Measurements from ENCODE around the gene CD300E.

The CD300E gene

DNA sequence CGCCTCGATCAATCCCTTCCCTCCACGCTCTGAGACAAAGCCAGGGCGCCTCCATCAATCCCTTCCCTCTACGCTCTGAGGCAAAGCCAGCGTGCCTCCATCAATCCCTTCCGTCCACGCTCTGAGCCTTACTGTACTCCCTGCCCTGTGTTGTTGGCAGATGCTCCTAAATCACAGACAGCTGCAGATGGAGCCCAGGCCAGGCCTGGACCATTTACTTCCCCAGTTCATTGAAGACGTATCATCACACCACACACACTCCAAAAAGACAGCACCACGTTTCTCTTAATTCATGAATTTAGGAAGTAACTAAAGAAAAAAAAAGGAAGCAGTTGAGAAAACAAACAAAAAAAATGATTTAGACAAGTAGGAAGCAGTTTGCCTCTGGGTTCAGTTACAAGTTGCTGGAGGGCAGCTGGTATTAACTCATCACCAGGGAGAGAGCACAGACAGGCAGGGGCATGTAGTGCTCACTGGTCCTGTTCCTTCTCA lies 24.0 kb downstream of the CD300E start:
- no peak for DNase-seq (ENCODE audit: low spot score)
- no peak for TF ChIP-seq CTCF (IDR thresholded peaks at IDR 0.05; ENCODE audit: extremely low read depth, missing control alignments)

DNA sequence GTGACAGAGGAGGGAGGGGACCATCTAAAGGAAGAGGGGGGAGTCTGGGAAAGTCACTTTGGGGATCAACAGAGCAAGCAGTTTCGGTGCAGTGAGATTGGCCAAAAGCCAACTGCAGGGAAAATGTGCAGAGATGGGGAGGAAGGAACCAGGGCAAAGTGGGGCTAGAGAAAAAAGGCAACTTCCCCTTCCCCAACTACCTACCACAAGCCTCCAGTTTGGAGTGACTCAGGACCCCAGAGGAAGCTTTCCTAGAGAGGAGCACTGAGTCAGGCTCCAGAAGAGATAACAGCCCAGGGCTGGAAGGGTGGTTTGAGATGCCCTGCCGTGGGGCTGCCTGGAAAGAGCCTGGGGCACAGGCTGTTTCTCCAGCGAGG lies 24.5 kb downstream of the CD300E start:
- no peak for TF ChIP-seq CTCF (IDR thresholded peaks at IDR 0.05; ENCODE audit: extremely low read depth, missing control alignments)
- DNase-seq (ENCODE audit: low spot score): no peak

DNA sequence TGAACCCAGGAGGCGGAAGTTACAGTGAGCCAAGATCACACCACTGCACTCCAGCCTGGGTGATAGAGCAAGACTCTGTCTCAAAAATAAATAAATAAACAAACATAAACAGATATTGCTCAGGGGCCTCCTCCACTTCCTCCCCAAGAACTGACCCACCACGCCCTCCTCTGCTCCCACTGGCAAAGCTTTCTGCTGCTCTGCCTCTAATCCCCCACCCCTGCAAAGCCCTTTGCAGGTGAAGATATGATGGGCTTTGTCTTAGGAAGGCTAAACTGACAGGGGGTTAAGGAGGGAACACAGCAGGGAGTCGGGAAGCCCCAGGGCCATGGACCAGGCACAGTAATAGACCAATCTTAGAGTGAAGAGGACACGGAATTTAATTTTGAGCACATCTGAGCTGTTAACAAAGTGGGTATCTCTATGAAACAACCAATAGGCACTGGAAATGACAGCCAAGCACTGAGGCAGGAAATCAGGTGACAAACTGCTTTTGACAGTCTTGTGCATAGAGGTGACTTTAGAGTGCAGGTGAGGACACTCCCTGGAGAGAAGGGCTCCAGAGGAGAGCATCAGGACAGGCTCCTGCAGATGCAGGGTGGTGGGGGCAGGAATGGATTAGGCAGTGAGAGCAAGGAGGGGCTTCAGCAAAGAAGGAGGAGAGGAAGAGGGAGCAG lies 25.1 kb downstream of the CD300E start:
- no peak for TF ChIP-seq CTCF (IDR thresholded peaks at IDR 0.05; ENCODE audit: extremely low read depth, missing control alignments)
- no peak for DNase-seq (ENCODE audit: low spot score)

DNA sequence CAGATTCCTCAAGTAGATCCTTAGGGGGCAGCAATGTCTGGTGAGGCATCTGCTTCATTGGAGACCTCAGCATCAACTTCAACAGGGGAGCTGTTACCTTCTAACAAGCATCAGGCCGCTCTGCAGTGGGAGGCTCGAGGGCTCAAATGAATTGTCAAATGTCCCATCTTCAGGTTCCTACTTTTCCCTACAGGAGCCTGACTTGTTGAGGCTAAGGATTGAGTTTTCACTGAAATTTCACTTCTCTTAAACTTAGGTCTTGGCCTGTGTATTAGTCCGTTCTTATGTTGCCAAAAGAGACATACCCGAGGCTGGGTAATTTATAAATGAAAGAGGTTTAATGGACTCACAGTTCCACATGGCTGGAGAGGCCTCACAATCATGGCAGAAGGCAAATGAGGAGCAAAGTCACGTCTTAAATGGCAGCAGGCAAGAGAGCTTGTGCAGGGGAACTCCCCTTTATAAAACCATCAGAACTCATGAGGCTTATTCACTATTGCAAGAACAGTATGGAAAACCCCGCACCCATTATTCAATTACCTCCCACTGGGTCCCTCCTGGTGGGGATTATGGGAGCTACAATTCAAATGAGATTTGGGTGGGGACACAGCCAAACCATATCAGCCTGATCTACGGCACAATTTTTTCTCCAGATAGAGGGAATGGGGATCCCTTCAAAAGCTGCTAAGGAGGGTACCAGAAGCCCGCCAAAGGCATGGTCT lies 26.3 kb downstream of the CD300E start:
- no peak for DNase-seq (ENCODE audit: low spot score)
- TF ChIP-seq CTCF (IDR thresholded peaks at IDR 0.05; ENCODE audit: extremely low read depth, missing control alignments): no peak

DNA sequence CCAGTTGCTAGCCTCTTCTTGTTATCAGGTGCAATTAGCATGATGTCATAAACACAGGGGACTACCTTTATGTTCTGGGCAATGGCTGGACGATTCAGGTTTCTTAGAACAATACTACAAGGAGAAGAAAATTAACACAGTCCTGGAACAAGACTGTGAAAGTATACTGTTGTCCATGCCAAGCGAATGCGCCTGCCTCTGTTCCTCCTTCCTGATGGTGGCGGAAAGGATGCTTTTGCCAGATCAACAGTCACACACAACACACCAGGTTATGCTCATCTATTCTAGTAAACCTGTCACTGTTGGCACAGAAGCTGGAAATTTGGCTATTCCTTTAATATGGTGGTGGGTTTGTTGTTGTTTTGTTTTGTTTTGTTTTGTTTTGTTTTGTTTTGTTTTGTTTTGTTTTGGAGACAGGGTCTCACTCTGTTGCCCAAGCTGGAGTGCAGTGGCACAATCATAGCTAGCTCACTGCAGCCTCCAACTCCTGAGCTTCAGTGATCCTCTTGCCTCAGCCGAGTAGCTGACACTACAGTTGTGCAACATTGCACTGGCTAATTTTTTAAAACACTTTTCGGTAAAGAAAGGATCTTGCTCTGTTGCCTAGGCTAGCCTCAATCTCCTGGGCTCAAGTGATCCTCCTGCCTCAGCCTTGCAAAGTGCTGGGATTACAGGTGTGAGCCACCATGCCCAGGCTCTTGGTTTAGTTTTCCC lies 28.3 kb downstream of the CD300E start:
- no peak for TF ChIP-seq CTCF (IDR thresholded peaks at IDR 0.05; ENCODE audit: extremely low read depth, missing control alignments)
- no peak for DNase-seq (ENCODE audit: low spot score)

- no peak for DNase-seq (ENCODE audit: low spot score)
- TF ChIP-seq CTCF (IDR thresholded peaks at IDR 0.05; ENCODE audit: extremely low read depth, missing control alignments): no peak
These were observed 31.2 kb downstream of the CD300E start, which contains the start of gene CD300LD for GRCh38 chr17:74592087-74592990. Gene CD300LD (minus strand): TSS chr17:74592283. CDS start chr17:74592202, 81 bp downstream.
